Measurements from ENCODE around the gene IL17C.
A peak's percentile ranks its signal among the peaks of the same experiment; 100 is the strongest.

IL17C gene

DNA sequence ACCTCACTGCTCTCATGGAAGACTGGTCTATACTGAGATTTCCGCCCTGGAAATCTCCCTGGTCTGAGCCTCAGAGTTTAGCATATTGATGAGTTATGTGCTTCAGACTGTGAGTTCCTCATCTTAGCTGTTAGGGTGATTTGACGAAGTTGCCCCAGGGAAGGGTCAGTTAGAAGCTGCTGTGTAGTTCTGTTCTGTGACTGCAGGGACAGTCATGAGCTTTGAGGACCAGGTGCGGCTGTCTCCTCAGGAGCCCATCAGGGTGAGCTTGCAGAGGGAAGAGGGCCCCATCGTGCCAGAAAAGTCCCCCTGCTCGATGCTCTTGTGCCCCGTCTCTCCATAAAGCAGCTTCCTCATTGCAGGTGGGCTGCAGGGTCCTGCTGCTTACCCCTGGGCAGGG lies 28.3 kb upstream of the IL17C start:
- DNase-seq = no peak

DNA sequence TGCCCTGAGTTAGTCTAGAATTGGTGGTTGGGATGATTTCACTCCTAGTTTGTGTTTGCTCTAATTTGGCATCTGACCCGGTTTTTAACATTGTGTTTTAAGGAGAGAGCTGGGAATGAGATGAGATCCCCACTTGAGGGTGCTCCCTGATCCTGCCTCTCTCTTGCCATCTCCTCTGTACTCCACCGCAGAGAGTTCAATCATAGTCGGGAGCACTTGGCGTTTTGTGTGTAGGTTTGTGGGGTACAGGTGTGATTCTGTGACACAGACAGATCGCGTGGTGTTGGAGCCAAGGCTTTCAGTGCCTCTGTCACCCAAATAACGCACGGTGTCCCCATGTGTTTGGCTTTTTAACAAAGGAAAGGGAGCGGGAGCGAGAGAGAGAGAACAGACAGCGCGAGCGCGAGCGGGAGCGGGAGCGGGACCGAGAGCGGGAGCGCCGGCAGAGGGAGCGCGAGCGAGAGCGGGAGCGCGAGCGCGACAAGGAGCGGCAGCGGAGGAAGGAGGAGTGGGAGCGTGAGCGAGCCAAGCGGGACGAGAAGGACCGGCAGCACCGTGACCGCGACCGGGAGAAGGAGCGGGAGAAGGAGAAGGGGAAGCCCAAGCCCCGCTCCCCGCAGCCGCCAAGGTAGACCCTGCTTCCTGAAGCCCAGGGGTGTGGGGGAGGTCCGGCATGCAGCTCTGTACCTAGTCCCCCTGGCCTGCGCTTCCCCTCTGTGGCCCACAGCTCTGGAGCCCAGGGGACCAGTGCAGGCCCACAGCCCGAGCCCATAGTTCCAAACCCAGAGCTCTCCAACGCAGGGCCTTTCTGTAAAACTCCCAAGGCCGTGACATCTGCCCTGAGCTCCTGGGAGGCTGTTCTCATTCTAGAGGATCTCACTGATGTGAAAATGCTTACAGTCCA lies 27.2 kb upstream of the IL17C start:
- no peak for DNase-seq

DNA sequence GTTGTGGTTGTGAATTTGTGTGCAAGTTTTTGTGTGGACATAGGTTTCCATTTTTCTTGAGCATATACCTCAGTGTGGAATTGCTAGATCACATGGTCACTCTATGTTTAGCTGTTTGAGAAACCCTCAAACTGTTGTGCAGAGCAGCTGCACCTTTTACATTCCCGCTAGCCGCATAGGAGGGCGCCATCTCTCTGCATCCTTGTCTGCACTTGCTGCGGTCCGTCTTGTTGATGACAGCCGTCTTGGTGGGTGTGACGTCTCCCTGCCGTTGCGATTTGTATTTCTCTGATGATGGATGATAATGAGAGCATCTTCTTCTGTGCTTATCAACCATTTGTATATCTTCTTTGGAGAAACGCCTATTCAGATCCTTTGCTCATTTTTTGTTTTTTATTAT lies 25.1 kb upstream of the IL17C start:
- no peak for DNase-seq

DNA sequence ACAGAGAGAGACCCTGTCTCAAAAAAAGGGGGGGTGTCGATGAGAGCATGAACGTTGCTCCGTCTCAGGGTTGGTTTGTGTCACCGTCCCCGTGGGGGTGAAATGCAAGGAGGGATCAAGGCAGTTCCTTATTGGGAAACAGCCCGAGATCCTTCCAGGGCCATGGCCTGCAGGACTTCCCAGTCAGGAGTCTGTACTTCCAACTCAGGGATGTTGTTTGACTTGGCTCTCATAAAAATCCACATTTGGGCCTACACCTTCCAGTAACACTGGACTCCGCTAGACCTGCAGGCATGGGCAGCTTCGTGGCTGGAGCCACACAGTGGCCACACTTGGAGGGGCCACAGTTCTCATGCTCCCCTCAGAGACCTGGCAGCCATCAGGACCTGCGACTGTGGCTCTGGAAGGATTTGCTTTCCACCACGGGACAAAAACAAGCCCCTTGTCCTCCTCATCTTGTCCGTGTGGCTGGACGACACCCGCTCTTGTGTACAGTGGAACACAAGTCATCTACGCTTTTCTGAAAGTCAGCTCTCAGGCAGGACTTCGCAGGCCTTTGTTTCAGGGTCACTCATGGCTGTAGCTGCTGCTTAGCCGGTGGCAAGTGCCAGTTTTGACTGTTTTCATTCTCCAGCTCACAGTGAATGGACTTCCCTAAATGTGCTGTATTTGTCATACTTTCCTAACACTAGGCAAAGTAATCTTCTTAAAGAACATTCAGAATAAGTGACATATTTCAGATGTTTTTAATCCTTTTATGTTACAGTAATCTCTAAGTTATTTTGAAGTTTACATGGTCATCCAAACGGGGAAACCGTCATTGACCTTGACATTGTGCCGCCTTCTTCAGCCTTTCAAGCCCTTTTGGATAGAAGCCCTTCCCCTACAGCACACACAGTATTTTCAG lies 24.2 kb upstream of the IL17C start:
- DNase-seq = no peak

DNA sequence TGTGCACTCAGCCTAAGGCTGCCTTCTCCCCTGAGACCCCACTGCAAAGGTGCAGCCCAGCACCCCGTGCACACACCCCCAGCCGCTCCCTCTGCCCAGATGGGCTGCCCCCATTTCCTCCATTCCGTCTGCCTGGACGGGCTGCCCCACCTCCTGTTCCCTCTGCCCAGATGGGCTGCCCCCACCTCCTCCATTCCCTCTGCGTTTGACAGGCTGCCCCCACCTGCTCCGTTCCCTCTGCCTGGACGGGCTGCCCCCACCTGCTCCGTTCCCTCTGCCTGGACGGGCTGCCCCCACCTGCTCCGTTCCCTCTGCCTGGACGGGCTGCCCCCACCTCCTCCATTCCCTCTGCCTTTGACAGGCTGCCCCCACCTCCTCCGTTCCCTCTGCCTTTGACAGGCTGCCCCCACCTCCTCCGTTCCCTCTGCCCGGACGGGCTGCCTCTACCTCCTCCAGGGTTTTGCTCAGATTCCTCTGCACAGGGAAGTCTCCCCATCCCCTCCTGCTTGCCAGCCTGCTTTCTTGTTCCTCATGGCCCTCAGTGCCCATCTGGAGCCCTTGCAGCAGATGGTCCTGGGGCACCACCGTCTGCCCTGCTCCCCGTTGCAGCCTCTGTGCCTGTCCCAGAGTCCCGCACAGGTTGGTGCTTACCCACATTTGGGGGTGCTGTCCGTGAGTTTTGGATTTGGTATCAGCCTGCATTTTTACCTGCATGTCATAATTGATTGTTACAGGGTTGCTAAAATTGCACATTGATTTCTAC lies 23.4 kb upstream of the IL17C start:
- no peak for DNase-seq

DNA sequence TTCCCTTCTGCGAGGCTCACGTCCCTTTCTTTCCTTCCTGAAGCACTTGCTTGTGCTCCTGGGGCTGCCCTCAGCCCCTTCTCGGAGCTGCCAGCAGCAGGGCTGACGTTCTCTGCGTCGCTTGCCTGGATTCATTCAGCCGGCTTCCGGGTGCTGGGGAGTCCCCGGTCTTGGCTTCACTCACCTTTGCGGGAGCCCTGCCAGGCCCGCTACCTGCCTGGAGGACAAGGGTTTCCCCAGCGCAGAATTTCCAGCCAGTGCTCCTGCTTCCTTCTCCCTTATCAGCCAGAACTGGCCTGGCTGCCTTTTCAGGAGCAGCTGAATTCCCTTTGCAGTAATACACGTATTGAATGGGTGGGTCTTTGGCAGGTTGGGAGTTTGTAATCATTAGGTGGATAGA lies 22.1 kb upstream of the IL17C start:
- no peak for DNase-seq

DNA sequence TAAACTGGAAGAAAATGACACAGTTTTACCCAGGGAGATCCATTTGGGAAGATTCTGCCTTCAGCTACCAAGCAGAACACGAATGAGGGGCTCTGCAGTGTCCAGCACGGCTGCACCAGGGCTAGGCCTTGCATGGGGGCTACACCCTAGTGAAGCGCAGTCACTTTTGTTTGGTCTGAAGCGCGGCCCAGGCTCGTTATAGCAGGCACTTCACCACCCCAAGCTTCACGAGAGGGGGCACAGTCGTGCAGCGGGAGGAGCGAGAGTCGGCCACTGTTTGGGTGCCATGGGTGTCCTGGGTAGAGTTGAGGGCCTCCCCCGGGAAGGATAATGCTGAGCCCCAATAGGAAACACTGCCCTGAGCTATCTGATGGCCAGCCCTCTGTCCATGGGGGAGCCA lies 21.6 kb upstream of the IL17C start:
- DNase-seq = no peak

DNA sequence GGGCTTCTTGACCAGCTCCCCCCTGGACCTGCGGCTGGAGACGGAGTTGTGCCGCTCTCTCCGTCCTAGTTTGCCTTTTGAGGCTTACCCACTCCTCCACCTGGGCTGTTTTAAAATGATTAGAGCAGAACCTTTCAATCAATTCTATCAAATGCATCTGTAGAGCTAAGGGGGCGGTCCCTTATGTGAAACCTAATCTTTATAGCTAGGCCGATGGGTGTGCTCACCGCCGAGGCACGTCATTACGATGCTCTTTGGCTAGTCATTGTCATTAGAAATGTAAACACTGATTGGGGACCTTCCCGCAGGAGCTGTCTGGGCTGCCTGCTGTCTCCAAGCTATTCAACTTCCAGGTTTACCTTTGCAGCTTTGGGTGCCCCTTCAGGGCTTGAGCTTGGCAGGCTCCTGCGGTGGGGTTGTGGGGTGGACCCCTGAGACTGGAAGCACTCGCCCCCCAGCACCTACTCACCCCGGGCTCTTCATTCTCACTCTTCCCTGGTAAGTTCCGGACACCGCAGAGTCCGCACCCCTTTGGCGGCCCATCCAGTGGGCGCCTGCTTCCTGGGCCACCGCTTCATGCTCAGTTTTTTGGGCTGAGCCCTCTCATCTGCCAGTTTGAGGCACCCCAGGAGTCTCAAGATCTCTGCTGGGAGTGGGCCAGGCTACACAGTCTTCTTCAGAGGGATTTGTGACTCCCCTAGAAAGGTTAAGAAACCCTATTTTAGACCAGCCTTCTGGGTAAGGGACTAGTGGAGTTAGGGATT lies 20.9 kb upstream of the IL17C start:
- no peak for DNase-seq

DNA sequence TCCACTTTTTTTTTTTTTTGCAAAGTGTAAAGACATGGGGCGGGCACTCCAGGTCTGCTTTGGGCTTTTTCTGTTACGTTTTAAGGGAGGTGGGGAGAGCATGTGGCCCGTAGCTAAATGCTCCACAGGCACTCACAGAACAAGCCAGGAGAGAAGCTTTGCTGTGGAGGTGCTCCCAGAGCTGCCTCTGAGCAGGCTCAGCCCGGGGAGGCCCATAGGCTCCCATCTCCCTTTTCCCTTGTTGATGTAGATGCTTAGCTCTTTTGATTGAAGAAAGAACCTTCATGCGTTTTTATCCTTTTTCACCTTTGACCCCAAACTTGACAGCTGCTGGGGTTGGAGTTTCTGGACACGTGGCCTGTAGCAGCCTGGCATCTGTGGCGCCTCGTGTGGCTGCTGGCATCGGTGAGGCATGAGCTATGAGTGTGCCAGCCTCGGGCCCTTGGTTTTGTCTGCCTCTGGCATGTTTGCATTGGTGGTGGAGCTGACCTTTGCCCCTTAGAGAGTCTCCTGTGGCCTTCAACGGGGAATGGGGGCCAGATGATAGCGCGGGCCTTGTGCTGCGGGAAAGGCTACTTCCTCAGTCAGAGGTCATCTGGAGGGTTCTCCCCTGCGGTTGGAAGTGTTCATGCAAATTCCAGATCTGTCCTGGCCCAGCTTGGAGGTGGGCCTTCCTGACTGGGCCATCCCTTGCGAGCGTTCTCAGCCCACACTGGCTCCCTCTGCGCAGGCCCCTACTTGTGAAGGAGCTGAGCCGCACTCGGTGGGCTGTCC lies 20.0 kb upstream of the IL17C start:
- no peak for DNase-seq

DNA sequence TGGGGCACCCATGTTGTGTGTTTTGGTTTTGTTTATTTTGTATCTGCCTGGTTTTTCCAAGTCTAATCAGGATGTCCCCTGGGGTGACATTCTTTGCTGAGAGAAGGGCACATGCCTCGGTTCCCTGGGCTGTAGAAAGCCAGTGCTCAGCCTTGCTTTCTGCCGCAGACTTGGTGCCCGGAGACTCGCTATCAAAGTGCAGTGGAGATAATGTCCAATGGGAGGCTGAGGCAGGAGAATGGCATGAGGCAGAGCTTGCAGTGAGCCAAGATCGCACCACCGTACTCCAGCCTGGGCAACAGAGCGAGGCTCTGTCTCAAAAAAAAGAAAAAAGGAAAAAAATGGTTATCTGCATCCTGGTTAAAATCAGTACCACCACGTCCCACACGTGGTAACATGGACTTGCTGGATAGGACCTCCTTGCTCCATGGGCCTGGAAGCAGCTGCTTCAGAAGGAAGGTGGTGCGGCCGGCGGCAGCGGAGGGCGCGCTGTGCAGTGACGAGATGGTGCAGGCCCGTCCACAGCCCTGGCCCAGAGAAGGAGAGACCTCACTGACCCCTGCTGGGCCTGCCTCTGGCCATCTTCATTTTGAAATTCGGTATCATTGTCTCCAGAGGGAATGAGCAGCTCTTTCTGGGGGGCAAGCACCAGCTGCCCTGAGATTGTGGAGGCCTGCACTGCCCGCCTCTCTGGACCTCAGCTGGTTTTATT lies 19.3 kb upstream of the IL17C start:
- no peak for DNase-seq

DNA sequence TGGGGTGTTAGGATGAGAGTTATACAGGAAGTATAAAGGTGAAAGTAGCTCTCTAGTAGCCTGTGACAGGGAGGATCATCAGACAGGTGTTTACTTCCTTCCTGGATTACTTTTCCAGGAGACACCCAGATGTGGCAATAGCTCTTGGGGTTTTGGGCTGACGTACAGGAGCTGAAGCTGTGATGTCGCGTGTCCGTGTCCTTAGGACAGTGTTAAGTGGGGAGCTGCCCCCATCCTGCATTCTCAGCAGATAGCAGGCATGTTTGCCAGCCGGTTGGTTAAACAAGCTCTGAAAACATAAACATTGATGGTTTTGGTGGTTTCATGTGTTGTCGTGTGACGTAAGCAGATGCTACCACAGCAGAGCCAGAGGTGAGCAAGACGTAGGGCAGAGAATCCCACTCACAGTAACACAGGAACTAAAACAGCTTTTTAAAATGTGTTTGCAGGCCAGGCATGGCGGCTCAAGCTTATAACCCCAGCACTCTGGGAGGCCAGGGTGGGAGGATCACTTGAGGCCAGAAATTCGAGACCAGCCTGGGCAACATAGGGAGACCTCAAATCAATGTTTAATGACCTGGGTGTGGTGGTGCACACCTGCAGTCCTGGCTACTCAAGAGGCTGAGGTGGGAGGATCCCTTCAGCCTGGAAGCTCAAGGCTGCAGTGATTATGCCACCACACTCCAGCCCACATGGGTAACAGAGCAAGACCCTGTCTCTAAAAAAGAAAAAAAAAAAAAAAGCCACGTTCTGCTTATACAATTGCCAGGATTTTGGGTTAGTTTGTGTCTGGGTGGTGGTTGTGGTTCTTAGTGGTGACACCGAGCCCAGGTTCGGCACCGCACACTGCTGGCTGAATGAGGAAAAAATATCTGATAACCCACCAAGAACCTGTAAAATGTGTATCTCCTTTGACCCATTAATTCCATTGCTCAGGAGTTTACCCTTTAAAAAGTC lies 18.2 kb upstream of the IL17C start:
- DNase-seq = peak; percentile 40 to 49

DNA sequence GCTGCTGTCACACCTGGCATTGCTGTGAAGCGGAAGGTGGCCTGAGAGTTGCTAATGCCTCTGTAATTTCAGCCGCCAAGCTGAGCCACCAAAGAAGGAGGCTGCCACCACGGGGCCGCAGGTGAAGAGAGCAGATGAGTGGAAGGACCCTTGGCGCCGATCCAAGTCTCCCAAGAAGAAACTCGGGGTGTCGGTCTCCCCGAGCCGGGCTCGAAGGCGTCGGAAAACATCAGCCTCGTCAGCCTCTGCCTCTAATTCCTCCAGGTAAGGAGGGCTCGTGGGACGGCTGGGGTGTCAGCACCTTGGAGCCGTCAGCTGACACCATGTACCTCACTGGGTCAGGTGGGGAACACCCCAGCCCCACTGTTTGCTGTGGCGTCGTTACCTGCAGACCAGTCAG lies 16.2 kb upstream of the IL17C start:
- DNase-seq = no peak

DNA sequence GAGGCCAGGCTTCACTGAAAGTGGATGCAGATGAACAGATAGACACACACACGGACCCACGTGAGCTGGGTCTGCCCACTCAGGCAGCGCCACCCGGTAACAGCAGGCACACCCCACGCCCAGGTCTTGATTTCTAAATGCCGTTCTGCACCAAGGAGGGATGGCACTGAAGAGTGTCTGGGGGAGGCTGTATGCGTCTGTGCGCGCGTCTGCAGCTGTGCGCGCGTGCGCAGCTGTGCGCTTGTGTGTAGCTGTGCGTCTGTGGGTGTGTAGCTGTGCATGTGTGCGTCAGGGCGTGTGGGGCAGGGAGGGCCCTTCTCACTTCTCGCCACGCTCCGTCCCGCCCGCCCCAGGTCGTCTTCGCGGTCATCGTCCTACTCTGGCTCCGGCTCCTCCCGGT lies 15.5 kb upstream of the IL17C start:
- DNase-seq = no peak

DNA sequence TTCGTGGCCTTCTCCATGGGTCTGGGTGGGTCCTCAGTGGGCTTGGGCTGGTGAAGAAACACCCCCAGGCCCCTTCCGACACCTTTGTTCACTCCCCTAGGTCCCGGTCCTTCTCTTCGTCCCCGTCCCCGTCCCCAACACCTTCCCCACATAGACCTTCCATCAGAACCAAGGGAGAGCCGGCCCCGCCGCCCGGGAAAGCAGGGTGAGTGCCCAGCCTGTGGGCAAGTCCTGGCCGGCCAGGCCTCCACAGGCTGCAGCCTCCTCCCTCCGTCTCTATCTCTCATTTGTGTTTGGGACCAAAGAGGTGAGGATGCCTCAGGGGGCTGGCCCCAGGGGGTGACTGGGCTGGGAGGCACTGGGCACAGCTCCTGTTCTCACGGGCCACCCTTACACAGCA lies 14.5 kb upstream of the IL17C start:
- DNase-seq = no peak

DNA sequence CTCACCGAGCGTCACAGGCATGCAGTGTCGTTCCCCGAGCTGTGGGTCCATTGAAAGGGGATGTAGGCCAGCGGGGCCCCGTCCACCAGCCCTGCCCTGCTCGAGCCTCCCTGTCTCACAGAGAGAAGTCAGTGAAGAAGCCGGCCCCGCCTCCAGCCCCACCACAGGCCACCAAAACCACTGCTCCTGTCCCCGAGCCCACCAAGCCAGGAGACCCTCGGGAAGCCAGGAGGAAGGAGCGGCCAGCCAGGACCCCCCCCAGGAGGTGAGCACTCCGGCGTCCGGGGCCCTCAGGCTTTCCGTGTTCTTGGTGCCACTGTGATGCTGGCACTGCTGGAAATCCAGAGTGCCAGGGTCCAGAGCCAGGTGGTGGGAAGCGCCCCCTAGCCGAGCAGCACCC lies 13.9 kb upstream of the IL17C start:
- no peak for DNase-seq

DNA sequence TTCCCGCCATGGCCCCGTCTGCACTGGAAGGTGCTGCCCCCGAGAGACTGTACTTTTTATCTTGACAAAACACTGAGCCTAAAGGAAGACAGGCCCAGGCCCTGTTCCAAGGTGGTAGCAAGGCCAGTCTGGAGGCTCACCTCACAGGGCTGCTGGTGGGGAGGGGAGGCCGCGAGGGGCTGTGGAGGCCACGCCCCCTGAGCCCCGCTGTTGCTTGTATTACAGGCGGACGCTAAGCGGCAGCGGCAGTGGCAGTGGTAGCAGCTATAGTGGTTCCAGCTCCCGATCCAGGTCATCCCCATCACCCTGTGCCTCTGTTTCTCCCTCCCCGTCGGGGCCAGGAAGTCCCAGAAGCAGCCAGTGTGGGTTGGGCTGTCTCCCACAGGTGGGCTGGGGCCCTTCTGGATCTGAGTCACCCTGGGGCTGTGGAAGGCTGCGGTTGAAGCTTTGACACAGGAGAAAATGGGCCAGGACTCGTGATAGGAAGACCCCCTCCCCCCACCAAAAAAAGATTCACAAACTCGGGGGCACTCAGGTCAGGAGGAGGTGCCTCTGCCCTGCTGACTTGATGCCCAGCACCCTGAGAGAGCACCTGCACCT lies 13.3 kb upstream of the IL17C start:
- peak in 1 of 2 experiments; percentile 41 for DNase-seq

DNA sequence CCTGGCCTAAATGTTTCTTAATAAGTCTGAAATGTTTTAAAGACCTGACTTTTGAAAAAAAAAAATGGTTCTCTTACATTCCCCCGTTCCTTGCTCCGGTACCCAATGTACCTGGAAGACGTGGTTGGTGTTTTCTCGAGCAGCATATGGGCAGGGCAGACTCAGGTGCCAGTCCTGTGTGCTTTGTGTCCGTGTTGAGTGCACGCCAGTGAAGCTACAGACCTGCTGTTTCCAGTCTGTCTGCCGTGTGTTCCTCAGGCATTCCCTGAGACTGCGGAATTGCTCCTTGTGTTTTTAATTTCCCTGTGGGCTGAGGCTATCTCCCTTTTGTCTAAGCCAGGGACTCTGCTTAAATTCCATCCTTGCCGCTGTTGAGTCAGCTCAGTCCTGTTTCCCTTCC lies 11.7 kb upstream of the IL17C start:
- DNase-seq = no peak

DNA sequence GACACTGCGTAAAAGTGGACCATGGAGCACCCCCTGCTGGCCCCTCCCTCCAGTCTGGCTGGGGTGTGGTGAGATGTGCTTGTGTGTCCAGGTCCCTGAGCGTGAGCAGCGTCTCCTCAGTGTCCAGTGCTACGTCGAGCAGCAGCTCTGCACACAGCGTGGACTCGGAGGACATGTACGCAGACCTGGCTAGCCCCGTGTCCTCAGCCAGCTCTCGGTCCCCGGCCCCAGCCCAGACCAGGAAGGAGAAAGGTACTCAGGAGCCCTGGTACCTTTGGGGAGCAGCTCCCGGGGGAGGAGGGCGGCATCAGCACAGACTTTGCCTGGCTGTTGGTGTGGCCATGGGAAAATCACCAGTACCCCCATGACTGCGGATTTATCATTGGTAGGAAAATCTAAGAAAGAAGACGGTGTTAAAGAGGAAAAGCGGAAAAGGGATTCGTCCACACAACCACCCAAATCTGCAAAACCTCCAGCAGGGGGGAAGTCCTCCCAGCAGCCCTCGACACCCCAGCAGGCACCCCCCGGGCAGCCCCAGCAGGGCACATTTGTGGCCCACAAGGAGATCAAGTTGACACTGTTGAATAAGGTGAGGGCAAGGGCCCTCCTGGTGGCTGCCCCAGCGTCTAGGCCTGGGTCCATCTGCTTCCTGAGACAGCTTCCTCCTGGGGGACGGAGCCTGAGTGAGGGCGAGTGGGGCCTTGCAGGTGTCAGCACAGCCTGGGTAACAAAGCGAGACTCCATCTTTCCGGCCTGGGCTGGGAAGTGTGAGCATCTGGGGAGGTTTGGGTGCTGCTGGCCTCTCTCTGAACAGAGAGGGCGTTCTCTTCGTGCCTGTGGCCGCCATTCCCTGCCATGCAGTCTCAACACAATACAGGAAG lies 10.6 kb upstream of the IL17C start:
- no peak for DNase-seq

All from activated CD4-positive, alpha-beta T cell treated with anti-CD3 and anti-CD28 coated beads, Interleukin-2, amount 50 U/mL, for 48 hours (primary cell).